Choroid plexus epithelial cell (primary cell): ENCODE data around the gene TMEM239.
"Not testable (repeated sequence)": the region's sequence is repeated elsewhere in the genome, so short reads cannot be mapped to it uniquely, and the experiment has no call there.

ENCODE experiments used
- DNase-seq: peaks from one replicate; pipeline ENCODE4 v3.0.0-alpha.2; 2010; ENCODE audit warnings: low read depth
- H3K4me3 ChIP-seq: 2 replicates; pipeline ENCODE4 v1.5.1; 2011; ENCODE audit warnings: low read depth, mild to moderate bottlenecking, control low read depth, low read length, moderate library complexity
- CTCF ChIP-seq: conservative IDR thresholded peaks from 2 replicates; pipeline ENCODE4 v1.5.1; 2011; ENCODE audit warnings: low read depth, mild to moderate bottlenecking, control low read depth, inconsistent platforms, low read length, moderate library complexity

TMEM239 gene

GRCh38 chr20:2805689-2806350, 10.3 kb upstream of the TMEM239 start:
- no peak for DNase-seq
- no peak overlapping the region for H3K4me3 ChIP-seq
- TF ChIP-seq CTCF, result no peak

GRCh38 chr20:2806351-2806701, 9.8 kb upstream of the TMEM239 start:
- no peak overlapping the region for H3K4me3 ChIP-seq
- DNase-seq, result no peak
- no peak for TF ChIP-seq CTCF

GRCh38 chr20:2807019-2807418, 9.1 kb upstream of the TMEM239 start:
- no peak overlapping the region for H3K4me3 ChIP-seq
- DNase-seq, result no peak
- no peak for TF ChIP-seq CTCF

GRCh38 chr20:2807929-2808328, 8.2 kb upstream of the TMEM239 start:
- H3K4me3 ChIP-seq, DNase-seq: not testable (repeated sequence)

GRCh38 chr20:2809690-2810089, 6.5 kb upstream of the TMEM239 start:
- no peak overlapping the region for H3K4me3 ChIP-seq
- DNase-seq, result no peak
- TF ChIP-seq CTCF, result no peak

GRCh38 chr20:2812189-2812588, 4.0 kb upstream of the TMEM239 start:
- H3K4me3 ChIP-seq, result no peak overlapping the region
- DNase-seq, result no peak
- no peak for TF ChIP-seq CTCF

- TF ChIP-seq CTCF, result no peak
- DNase-seq, result no peak
- no peak overlapping the region for H3K4me3 ChIP-seq
Observed at GRCh38 chr20:2814076-2814475, 2.1 kb upstream of the TMEM239 start.
